T-helper 17 cell (primary cell): Measurements from ENCODE around the gene TNC. TPM values are rescaled to one million over a fixed set of nuclear protein-coding genes. Genes with fewer than 3 reads are reported as not detected.

Source experiments
- ATAC-seq: fragments of 150-1000 bp; cut with Tn5 transposase; 2 replicates; pipeline ENCODE4 v1.10.0; 2021; ENCODE audit warnings: mild to moderate bottlenecking, moderate library complexity
- DNase-seq, 3 donors: peaks; one replicate each; pipeline versions ENCODE4 v3.0.0 to v3.0.0-alpha.2; 2020 to 2021
- H3K9me3 ChIP-seq: one replicate; pipeline ENCODE4 v1.7.0; 2013; ENCODE audit warnings: low read length, mild to moderate bottlenecking; ENCODE audit not compliant: control insufficient read depth, poor library complexity, severe bottlenecking
- H3K27ac Mint-ChIP-seq: one replicate; pipeline ENCODE4 v1.8.0; 2022; ENCODE audit warnings: mild to moderate bottlenecking, moderate library complexity, mixed read lengths
- H3K27me3 Mint-ChIP-seq: one replicate; pipeline ENCODE4 v1.8.0; 2022; ENCODE audit warnings: mixed read lengths
- H3K36me3 Mint-ChIP-seq: one replicate; pipeline ENCODE4 v1.8.0; 2022; ENCODE audit warnings: low read depth, mixed read lengths
- H3K4me1 Mint-ChIP-seq: one replicate; pipeline ENCODE4 v1.8.0; 2022; ENCODE audit warnings: mild to moderate bottlenecking, mixed read lengths
- H3K4me3 Mint-ChIP-seq: one replicate; pipeline ENCODE4 v1.8.0; 2022; ENCODE audit warnings: mild to moderate bottlenecking, moderate library complexity, mixed read lengths
- total RNA-seq, 4 donors: library from RNA in 2 of 4; stranded (reverse) in 2 of 4; gene quantifications; one replicate each; pipeline ENCODE4 v1.2.3 and lab custom pipeline; 2022 to 2026

Gene TNC
- total RNA-seq, 2 donors from 2014 or later = not detected

- DNase-seq = no peak
- Mint-ChIP-seq H3K4me3 (no peak overlapping the region), H3K27me3 (peaks cover 21% of the 10 kb centered on the region), H3K4me1 (peaks cover 26% of the 10 kb centered on the region), H3K27ac (peak overlapping the region; percentile 21), H3K36me3 (peaks cover 6% of the 10 kb centered on the region)
- ATAC-seq = peak; percentile 42
- no peaks in the 10 kb centered on the region for H3K9me3 ChIP-seq
These were observed 115.4 kb downstream of the TNC start for GRCh38 chr9:115002371-115003120.

- peaks cover 6% of the 10 kb centered on the region for H3K36me3 Mint-ChIP-seq
- DNase-seq (no peak), ATAC-seq (peak; percentile 22)
- H3K4me1 Mint-ChIP-seq = peaks cover 17% of the 10 kb centered on the region
- H3K9me3 ChIP-seq = no peaks in the 10 kb centered on the region
- H3K27me3 Mint-ChIP-seq = peaks cover 21% of the 10 kb centered on the region
- H3K4me3 Mint-ChIP-seq = peak overlapping the region; percentile 28
- H3K27ac Mint-ChIP-seq = no peak overlapping the region
These were observed 117.7 kb downstream of the TNC start for GRCh38 chr9:115000217-115000639.

- no peak overlapping the region for H3K27ac Mint-ChIP-seq
- H3K36me3 Mint-ChIP-seq = peaks cover 6% of the 10 kb centered on the region
- ATAC-seq = no peak
- peaks cover 25% of the 10 kb centered on the region for H3K4me1 Mint-ChIP-seq
- peaks cover 21% of the 10 kb centered on the region for H3K27me3 Mint-ChIP-seq
- DNase-seq = no peak
- no peaks in the 10 kb centered on the region for H3K9me3 ChIP-seq
- H3K4me3 Mint-ChIP-seq = no peak overlapping the region
These were observed 119.6 kb downstream of the TNC start for GRCh38 chr9:114998326-114998725.

DNA sequence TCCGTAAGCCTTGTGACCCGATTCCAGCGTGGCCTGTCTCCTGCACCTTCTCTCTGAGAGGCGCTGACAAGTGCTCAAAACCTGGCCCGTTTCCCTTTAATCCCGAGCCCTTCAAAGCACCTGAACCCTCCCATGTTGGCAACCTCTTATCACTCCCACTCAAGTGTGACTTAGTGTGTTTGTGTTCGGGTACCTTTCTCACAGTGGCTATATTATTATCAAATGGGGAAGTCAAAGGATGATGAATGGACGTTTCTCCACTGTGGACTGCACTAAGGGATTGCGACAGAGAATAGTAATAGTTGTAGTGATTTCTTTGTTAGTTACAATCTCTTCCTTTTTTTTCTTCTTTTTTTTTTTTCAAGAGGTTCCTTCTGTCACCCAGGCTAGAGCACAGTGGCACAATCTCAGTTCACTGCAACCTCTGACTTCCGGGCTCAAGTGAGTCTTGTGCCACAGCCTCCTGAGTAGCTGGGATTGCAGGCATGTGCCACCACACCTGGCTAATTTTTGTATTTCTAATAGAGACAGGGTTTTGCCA is 122.2 kb downstream of the TNC start:
- Mint-ChIP-seq H3K27me3 (peaks cover 21% of the 10 kb centered on the region), H3K36me3 (peaks cover 2% of the 10 kb centered on the region), H3K27ac (peak overlapping the region; percentile 29), H3K4me1 (peaks cover 33% of the 10 kb centered on the region), H3K4me3 (no peak overlapping the region)
- no peaks in the 10 kb centered on the region for H3K9me3 ChIP-seq
- DNase-seq (no peak), ATAC-seq (peak; percentile 58)

GRCh38 chr9:114994768-114995167 is 123.2 kb downstream of the TNC start:
- ATAC-seq = no peak

DNA sequence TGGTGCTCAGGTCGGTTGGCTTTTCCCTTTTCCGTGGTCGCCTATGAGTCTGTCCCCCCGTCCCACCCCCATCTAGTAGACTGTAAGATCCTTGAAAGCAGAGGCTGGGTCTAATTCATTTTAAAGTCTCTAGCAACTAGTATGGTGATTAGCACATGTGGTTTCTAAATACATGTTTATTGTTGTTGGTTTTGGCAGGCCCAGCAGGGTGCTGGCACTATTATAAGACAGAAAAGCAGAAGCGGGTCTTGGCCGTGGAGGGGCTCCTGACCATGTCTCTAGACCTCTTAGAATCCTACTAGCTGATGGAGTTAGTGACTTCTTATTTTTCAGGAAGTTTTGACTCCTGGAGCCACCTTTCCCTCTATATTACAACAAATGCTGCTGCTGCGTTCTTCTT is 126.1 kb downstream of the TNC start:
- Mint-ChIP-seq H3K27ac (no peak overlapping the region), H3K27me3 (no peaks in the 10 kb centered on the region), H3K36me3 (no peaks in the 10 kb centered on the region), H3K4me3 (no peak overlapping the region), H3K4me1 (peaks cover 42% of the 10 kb centered on the region)
- ATAC-seq (no peak), DNase-seq (no peak)
- no peaks in the 10 kb centered on the region for H3K9me3 ChIP-seq

More at GRCh38 chr9:114994768-114995167, 123.2 kb downstream of the TNC start:
- H3K27ac Mint-ChIP-seq = no peak overlapping the region
- DNase-seq = no peak
- H3K9me3 ChIP-seq = no peaks in the 10 kb centered on the region
- H3K36me3 Mint-ChIP-seq = no peaks in the 10 kb centered on the region
- H3K4me3 Mint-ChIP-seq = no peak overlapping the region
- peaks cover 34% of the 10 kb centered on the region for H3K4me1 Mint-ChIP-seq
- peaks cover 12% of the 10 kb centered on the region for H3K27me3 Mint-ChIP-seq

DNA sequence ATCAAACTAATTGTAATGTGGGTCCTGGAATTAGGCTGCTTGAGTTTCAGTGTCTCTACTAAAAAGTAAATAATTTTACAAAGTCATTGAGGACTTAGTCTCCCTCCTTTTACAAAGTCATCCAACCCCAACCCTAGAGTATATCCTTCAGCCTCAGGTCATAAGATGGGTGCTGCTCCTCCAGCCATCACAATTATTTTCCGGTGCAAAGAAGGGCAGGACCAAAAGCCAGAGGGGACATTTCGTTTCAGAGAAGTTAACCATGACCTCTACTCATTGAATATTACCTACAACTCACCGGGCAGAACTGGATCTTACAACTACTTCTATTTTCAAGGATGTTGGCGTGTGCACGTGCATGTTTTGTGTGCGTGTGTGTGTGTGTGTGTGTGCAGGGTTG is 127.1 kb downstream of the TNC start:
- no peaks in the 10 kb centered on the region for H3K27me3 Mint-ChIP-seq
- H3K9me3 ChIP-seq = no peaks in the 10 kb centered on the region
- no peaks in the 10 kb centered on the region for H3K36me3 Mint-ChIP-seq
- no peak for ATAC-seq
- H3K27ac Mint-ChIP-seq = peak overlapping the region; percentile 11
- H3K4me1 Mint-ChIP-seq = peaks cover 41% of the 10 kb centered on the region
- no peak for DNase-seq
- peak overlapping the region; percentile 39 for H3K4me3 Mint-ChIP-seq

- no peaks in the 10 kb centered on the region for H3K9me3 ChIP-seq
- H3K4me1 Mint-ChIP-seq = peaks cover 40% of the 10 kb centered on the region
- ATAC-seq = peak; percentile 88
- H3K27me3 Mint-ChIP-seq = no peaks in the 10 kb centered on the region
- peak overlapping the region; percentile 95 for H3K27ac Mint-ChIP-seq
- DNase-seq = peak in 1 of 3 donors; percentile 15
- peak overlapping the region; percentile 71 for H3K4me3 Mint-ChIP-seq
- H3K36me3 Mint-ChIP-seq = no peaks in the 10 kb centered on the region
These were observed 128.2 kb downstream of the TNC start for GRCh38 chr9:114989600-114990410.

GRCh38 chr9:114988962-114989599 is 128.9 kb downstream of the TNC start:
- peak; percentile 39 for ATAC-seq

DNA sequence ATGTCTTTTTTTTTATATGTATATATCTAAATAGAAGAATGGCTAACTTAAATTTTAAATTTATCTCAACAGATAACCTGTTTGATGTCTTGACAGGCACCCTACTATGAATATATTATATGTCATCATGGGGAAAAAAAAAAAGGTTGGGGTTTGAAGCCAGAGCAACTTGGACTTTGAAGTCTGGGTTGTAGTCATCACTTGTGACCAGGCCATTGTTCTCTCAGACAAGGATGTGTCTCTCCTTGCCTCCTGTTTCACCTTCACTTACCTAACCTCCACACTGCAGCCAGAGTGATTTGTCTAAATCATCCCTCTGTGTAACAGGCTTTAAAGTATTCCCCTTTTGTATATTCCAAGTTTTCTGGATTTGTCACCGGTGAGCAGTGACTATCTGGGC is 130.8 kb downstream of the TNC start:
- no peak overlapping the region for H3K4me3 Mint-ChIP-seq
- ATAC-seq (no peak), DNase-seq (no peak)
- no peaks in the 10 kb centered on the region for H3K27me3 Mint-ChIP-seq
- H3K4me1 Mint-ChIP-seq = peaks cover 21% of the 10 kb centered on the region
- H3K36me3 Mint-ChIP-seq = no peaks in the 10 kb centered on the region
- H3K9me3 ChIP-seq = no peaks in the 10 kb centered on the region
- H3K27ac Mint-ChIP-seq = no peak overlapping the region

More at GRCh38 chr9:114988962-114989599, 128.9 kb downstream of the TNC start:
- peaks cover 35% of the 10 kb centered on the region for H3K4me1 Mint-ChIP-seq
- H3K9me3 ChIP-seq = no peaks in the 10 kb centered on the region
- H3K27me3 Mint-ChIP-seq = no peaks in the 10 kb centered on the region
- no peaks in the 10 kb centered on the region for H3K36me3 Mint-ChIP-seq
- H3K27ac Mint-ChIP-seq = peak overlapping the region; percentile 95
- peak overlapping the region; percentile 71 for H3K4me3 Mint-ChIP-seq
- DNase-seq = no peak

GRCh38 chr9:114985959-114986501 is 131.9 kb downstream of the TNC start:
- no peaks in the 10 kb centered on the region for H3K36me3 Mint-ChIP-seq
- ATAC-seq (no peak), DNase-seq (no peak)
- H3K4me3 Mint-ChIP-seq = no peak overlapping the region
- no peak overlapping the region for H3K27ac Mint-ChIP-seq
- H3K27me3 Mint-ChIP-seq = no peaks in the 10 kb centered on the region
- H3K4me1 Mint-ChIP-seq = peaks cover 21% of the 10 kb centered on the region
- no peaks in the 10 kb centered on the region for H3K9me3 ChIP-seq

DNA sequence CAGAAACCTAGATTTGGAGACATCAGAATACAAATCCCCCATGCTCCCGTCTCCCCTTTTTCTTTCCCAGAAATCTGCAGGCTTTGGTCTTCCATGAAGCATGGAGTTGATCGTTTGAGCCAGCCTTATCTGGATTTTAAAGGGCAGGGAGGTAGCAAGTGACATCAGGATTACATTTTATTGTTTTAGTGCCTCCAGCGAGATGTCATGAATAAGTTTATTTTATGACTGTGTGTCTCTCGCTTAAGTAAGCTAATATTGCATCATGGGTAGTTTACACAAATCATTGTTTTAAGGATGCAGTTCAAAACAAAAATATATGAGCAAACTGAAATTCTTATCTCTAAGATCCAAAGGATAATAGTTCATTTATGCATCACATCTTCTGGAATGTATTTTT is 136.9 kb downstream of the TNC start:
- DNase-seq = no peak
- no peaks in the 10 kb centered on the region for H3K9me3 ChIP-seq
- ATAC-seq = no peak
- Mint-ChIP-seq H3K36me3 (peaks cover 2% of the 10 kb centered on the region), H3K27ac (no peak overlapping the region), H3K27me3 (no peaks in the 10 kb centered on the region), H3K4me1 (no peaks in the 10 kb centered on the region), H3K4me3 (no peak overlapping the region)

DNA sequence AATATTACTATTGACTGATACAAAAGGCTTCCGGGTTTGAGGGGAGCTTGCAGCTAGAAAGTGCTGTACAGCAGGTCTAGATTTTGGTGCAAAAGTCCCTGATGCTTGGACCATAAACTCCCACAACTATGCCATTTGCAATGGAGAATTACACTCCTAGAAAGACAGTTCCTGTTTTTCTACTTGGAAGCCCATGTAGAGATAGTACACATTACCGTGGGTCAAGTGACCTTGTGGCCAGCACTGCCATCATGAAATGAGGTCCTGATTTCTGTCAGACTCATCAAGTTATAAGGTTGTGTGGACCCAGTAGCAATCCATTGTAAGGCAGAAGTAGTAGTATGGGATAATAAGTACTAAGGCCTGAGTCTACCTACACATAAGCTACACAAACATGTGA is 144.7 kb downstream of the TNC start:
- Mint-ChIP-seq H3K27me3 (no peaks in the 10 kb centered on the region), H3K4me3 (no peak overlapping the region), H3K36me3 (no peaks in the 10 kb centered on the region), H3K4me1 (peaks cover 3% of the 10 kb centered on the region), H3K27ac (no peak overlapping the region)
- no peaks in the 10 kb centered on the region for H3K9me3 ChIP-seq
- no peak for DNase-seq
- no peak for ATAC-seq
